HUES6 (cell line): Measurements from ENCODE around the gene LBP.
"Not testable (repeated sequence)": the region's sequence is repeated elsewhere in the genome, so short reads cannot be mapped to it uniquely, and the experiment has no call there.

Experiments
- H3K27ac ChIP-seq: 2 replicates; pipeline ENCODE4 v1.7.0; 2013; ENCODE audit warnings: low read depth, mild to moderate bottlenecking, low read length, inconsistent platforms
- H3K27me3 ChIP-seq: 2 replicates; pipeline ENCODE4 v1.6.1; 2013; ENCODE audit warnings: low read length; ENCODE audit not compliant: control insufficient read depth, insufficient read depth
- H3K36me3 ChIP-seq: 2 replicates; pipeline ENCODE4 v1.6.1; 2013; ENCODE audit warnings: low read length; ENCODE audit not compliant: control insufficient read depth, insufficient read depth
- H3K4me1 ChIP-seq: 2 replicates; pipeline ENCODE4 v1.6.1; 2013; ENCODE audit warnings: low read length; ENCODE audit not compliant: control insufficient read depth, insufficient read depth
- H3K4me3 ChIP-seq: 2 replicates; pipeline ENCODE4 v1.5.1; 2013; ENCODE audit warnings: low read depth, low read length
- H3K9ac ChIP-seq: one replicate; pipeline ENCODE4 v1.6.1; 2013; ENCODE audit warnings: mild to moderate bottlenecking, low read length
- H3K9me3 ChIP-seq: 2 replicates; pipeline ENCODE4 v1.6.1; 2013; ENCODE audit warnings: low read depth, low read length; ENCODE audit not compliant: control insufficient read depth, insufficient read depth

Gene LBP

GRCh38 chr20:38373231-38373867 lies 27.1 kb downstream of the LBP start:
- H3K4me1 ChIP-seq = no peaks in the 10 kb centered on the region
- no peak overlapping the region for H3K4me3 ChIP-seq
- H3K36me3 ChIP-seq = no peaks in the 10 kb centered on the region
- no peak overlapping the region for H3K27ac ChIP-seq
- no peaks in the 10 kb centered on the region for H3K27me3 ChIP-seq
- H3K9ac ChIP-seq = no peak overlapping the region
- peaks cover 6% of the 10 kb centered on the region for H3K9me3 ChIP-seq

GRCh38 chr20:38373898-38374297 lies 27.6 kb downstream of the LBP start:
- H3K9ac ChIP-seq = no peak overlapping the region
- H3K4me3 ChIP-seq = no peak overlapping the region
- no peaks in the 10 kb centered on the region for H3K4me1 ChIP-seq
- H3K27me3 ChIP-seq = no peaks in the 10 kb centered on the region
- H3K9me3 ChIP-seq = peaks cover 6% of the 10 kb centered on the region
- H3K27ac ChIP-seq = no peak overlapping the region
- no peaks in the 10 kb centered on the region for H3K36me3 ChIP-seq

- no peak overlapping the region for H3K27ac ChIP-seq
- no peaks in the 10 kb centered on the region for H3K4me1 ChIP-seq
- no peak overlapping the region for H3K9ac ChIP-seq
- no peaks in the 10 kb centered on the region for H3K36me3 ChIP-seq
- H3K27me3 ChIP-seq = no peaks in the 10 kb centered on the region
- peaks cover 6% of the 10 kb centered on the region for H3K9me3 ChIP-seq
- H3K4me3 ChIP-seq = no peak overlapping the region
Observed at GRCh38 chr20:38377039-38377685, 30.9 kb downstream of the LBP start.

GRCh38 chr20:38377838-38378237 lies 31.6 kb downstream of the LBP start:
- H3K9me3 ChIP-seq, H3K9ac ChIP-seq, H3K4me1 ChIP-seq, H3K36me3 ChIP-seq, H3K27me3 ChIP-seq, H3K4me3 ChIP-seq, H3K27ac ChIP-seq: not testable (repeated sequence)

GRCh38 chr20:38383147-38383546 lies 36.9 kb downstream of the LBP start:
- H3K9me3 ChIP-seq = no peaks in the 10 kb centered on the region
- H3K27me3 ChIP-seq = no peaks in the 10 kb centered on the region
- no peaks in the 10 kb centered on the region for H3K36me3 ChIP-seq
- no peak overlapping the region for H3K4me3 ChIP-seq
- no peak overlapping the region for H3K27ac ChIP-seq
- H3K4me1 ChIP-seq = no peaks in the 10 kb centered on the region; the same call in 1 of the 2 replicates
- H3K9ac ChIP-seq = no peak overlapping the region

GRCh38 chr20:38386004-38386403 lies 39.7 kb downstream of the LBP start:
- Histone ChIP-seq H3K27me3 (no peaks in the 10 kb centered on the region), H3K9me3 (no peaks in the 10 kb centered on the region), H3K4me3 (no peak overlapping the region), H3K4me1 (no peaks in the 10 kb centered on the region; the same call in 1 of the 2 replicates), H3K27ac (no peak overlapping the region), H3K9ac (no peak overlapping the region), H3K36me3 (no peaks in the 10 kb centered on the region)

GRCh38 chr20:38386851-38387250 lies 40.6 kb downstream of the LBP start:
- no peak overlapping the region for H3K9ac ChIP-seq
- no peaks in the 10 kb centered on the region for H3K9me3 ChIP-seq
- H3K27ac ChIP-seq = no peak overlapping the region
- H3K4me1 ChIP-seq = no peaks in the 10 kb centered on the region; the same call in 1 of the 2 replicates
- H3K27me3 ChIP-seq = no peaks in the 10 kb centered on the region
- H3K36me3 ChIP-seq = no peaks in the 10 kb centered on the region
- no peak overlapping the region for H3K4me3 ChIP-seq

- no peaks in the 10 kb centered on the region for H3K36me3 ChIP-seq
- H3K27me3 ChIP-seq = no peaks in the 10 kb centered on the region
- no peak overlapping the region for H3K9ac ChIP-seq
- no peaks in the 10 kb centered on the region; the same call in 1 of the 2 replicates for H3K4me1 ChIP-seq
- H3K4me3 ChIP-seq = no peak overlapping the region
- no peak overlapping the region for H3K27ac ChIP-seq
- no peaks in the 10 kb centered on the region for H3K9me3 ChIP-seq
Observed at GRCh38 chr20:38387953-38388352, 41.7 kb downstream of the LBP start.

- no peaks in the 10 kb centered on the region for H3K4me1 ChIP-seq
- no peaks in the 10 kb centered on the region for H3K9me3 ChIP-seq
- no peak overlapping the region for H3K4me3 ChIP-seq
- H3K27ac ChIP-seq = no peak overlapping the region
- H3K27me3 ChIP-seq = no peaks in the 10 kb centered on the region
- H3K36me3 ChIP-seq = no peaks in the 10 kb centered on the region
- H3K9ac ChIP-seq = no peak overlapping the region
Observed at GRCh38 chr20:38392356-38392755, 46.1 kb downstream of the LBP start.

- no peaks in the 10 kb centered on the region for H3K9me3 ChIP-seq
- no peaks in the 10 kb centered on the region for H3K36me3 ChIP-seq
- no peaks in the 10 kb centered on the region for H3K27me3 ChIP-seq
- H3K4me3 ChIP-seq = no peak overlapping the region
- H3K4me1 ChIP-seq = no peaks in the 10 kb centered on the region
- H3K9ac ChIP-seq = no peak overlapping the region
- no peak overlapping the region for H3K27ac ChIP-seq
Observed at GRCh38 chr20:38393259-38393658, 47.0 kb downstream of the LBP start.

- Histone ChIP-seq H3K27ac (no peak overlapping the region), H3K4me1 (no peaks in the 10 kb centered on the region), H3K9ac (no peak overlapping the region), H3K4me3 (no peak overlapping the region), H3K9me3 (no peaks in the 10 kb centered on the region), H3K27me3 (no peaks in the 10 kb centered on the region), H3K36me3 (no peaks in the 10 kb centered on the region)
Observed at GRCh38 chr20:38395165-38395564, 48.9 kb downstream of the LBP start.
